HepG2 (cell line): Measurements from ENCODE around the gene ENDOD1. TPM values are rescaled to one million over a fixed set of nuclear protein-coding genes. Genes with fewer than 3 reads are reported as not detected.

ENCODE experiments used
- ATF1 ChIP-seq: IDR thresholded peaks from 2 replicates; pipeline ENCODE4 v1.6.1; 2016; ENCODE audit warnings: mild to moderate bottlenecking, control low read depth
- HMG20A ChIP-seq: IDR thresholded peaks from 2 replicates; pipeline ENCODE4 v1.6.1; 2016; ENCODE audit warnings: borderline replicate concordance
- KAT8 ChIP-seq: IDR thresholded peaks from 2 replicates; pipeline ENCODE4 v1.6.1; 2016; ENCODE audit warnings: missing genetic modification reagents, missing compliant biosample characterization
- KDM5A ChIP-seq: fragments of 200-600 bp; sonication (generic); IDR thresholded peaks from 2 replicates; pipeline ENCODE4 v1.7.0; 2018; ENCODE audit warnings: antibody characterized with exemption, mild to moderate bottlenecking, low read length, borderline replicate concordance
- RBM39 ChIP-seq: fragments of 200-400 bp; formaldehyde crosslinking; IDR thresholded peaks from one replicate; pipeline ENCODE4 v1.6.1; 2018; ENCODE audit warnings: antibody characterized with exemption, mild to moderate bottlenecking, low read depth, low read length; ENCODE audit not compliant: poor library complexity, severe bottlenecking
- REL ChIP-seq: sonication (generic); formaldehyde crosslinking; conservative IDR thresholded peaks from 2 replicates; pipeline ENCODE4 v1.8.0; 2022; ENCODE audit warnings: mild to moderate bottlenecking, missing genetic modification reagents, moderate library complexity
- SNAPC2 ChIP-seq: sonication (generic); formaldehyde crosslinking; IDR thresholded peaks from 2 replicates; pipeline ENCODE4 v1.8.1; 2022; ENCODE audit warnings: mild to moderate bottlenecking, missing genetic modification reagents
- TOE1 ChIP-seq: sonication (generic); formaldehyde crosslinking; IDR thresholded peaks from 2 replicates; pipeline ENCODE4 v1.4.0; 2020; ENCODE audit warnings: mild to moderate bottlenecking, missing genetic modification reagents
- ZBTB21 ChIP-seq: sonication (generic); formaldehyde crosslinking; IDR thresholded peaks from 2 replicates; pipeline ENCODE4 v1.4.0; 2020; ENCODE audit warnings: missing genetic modification reagents
- ZNF256 ChIP-seq: sonication (generic); formaldehyde crosslinking; conservative IDR thresholded peaks from 2 replicates; pipeline ENCODE4 v1.4.0; 2020; ENCODE audit warnings: missing genetic modification reagents
- ZNF260 ChIP-seq: sonication (generic); formaldehyde crosslinking; IDR thresholded peaks from 2 replicates; pipeline ENCODE4 v1.4.0; 2020; ENCODE audit warnings: missing genetic modification reagents, low read depth, mild to moderate bottlenecking, borderline replicate concordance
- ZNF350 ChIP-seq: sonication (generic); formaldehyde crosslinking; IDR thresholded peaks from 2 replicates; pipeline ENCODE4 v1.4.0; 2020; ENCODE audit warnings: mild to moderate bottlenecking, low read depth, missing genetic modification reagents, borderline replicate concordance
- ZNF720 ChIP-seq: sonication (generic); formaldehyde crosslinking; IDR thresholded peaks from 2 replicates; pipeline ENCODE4 v1.4.0; 2020; ENCODE audit warnings: missing genetic modification reagents
- polyA plus RNA-seq, 8 experiments: library from polyadenylated mRNA; depleted of rRNA in 3 of 8; stranded (reverse) in 7 of 8; unstranded in 1 of 8; fragments of >200 nt; fragmentation: Illumina TruSeq in 4 of 8; extraction: Trizol in 4 of 8; gene quantifications; 2 replicates each; pipeline versions ENCODE4 v1.2.1 to v1.2.3, GENCODE V29; 2011 to 2016; ENCODE audit warnings: low read depth in 4 of 8, missing spikeins in 1 of 8, mixed read lengths in 1 of 8; ENCODE audit not compliant: insufficient read depth in 1 of 8
- total RNA-seq, 5 experiments: library from RNA; depleted of rRNA; stranded (reverse); fragments of >200 nt; fragmentation: Illumina TruSeq; extraction: Trizol; gene quantifications; 2 replicates each; pipeline ENCODE4 v1.2.3, GENCODE V29; 2016; ENCODE audit warnings: low read depth in 1 of 5
- TF ChIP-seq, protein P1 (sequence below): sonication (generic); formaldehyde crosslinking; IDR thresholded peaks from 2 replicates; pipeline ENCODE4 v1.8.0; 2023; ENCODE audit warnings: mild to moderate bottlenecking, missing genetic modification reagents
- TF ChIP-seq, protein P2 (sequence below): sonication (generic); formaldehyde crosslinking; IDR thresholded peaks from 2 replicates; pipeline ENCODE4 v1.4.0; 2020; ENCODE audit warnings: mild to moderate bottlenecking, missing genetic modification reagents
- TF ChIP-seq, protein P3 (sequence below): sonication (generic); formaldehyde crosslinking; IDR thresholded peaks from 2 replicates; pipeline ENCODE4 v1.5.0; 2020; ENCODE audit warnings: missing genetic modification reagents, mild to moderate bottlenecking, borderline replicate concordance
- TF ChIP-seq, protein P4 (sequence below): sonication (generic); formaldehyde crosslinking; IDR thresholded peaks from 2 replicates; pipeline ENCODE4 v1.5.0; 2020; ENCODE audit warnings: mild to moderate bottlenecking, missing genetic modification reagents, borderline replicate concordance

Gene ENDOD1
- total and polyA plus RNA-seq, 2 of the 13 experiments (the other 11 are each of a cell fraction or from before 2014, with no cell fraction given): 2.0 to 6.8 TPM

DNA sequence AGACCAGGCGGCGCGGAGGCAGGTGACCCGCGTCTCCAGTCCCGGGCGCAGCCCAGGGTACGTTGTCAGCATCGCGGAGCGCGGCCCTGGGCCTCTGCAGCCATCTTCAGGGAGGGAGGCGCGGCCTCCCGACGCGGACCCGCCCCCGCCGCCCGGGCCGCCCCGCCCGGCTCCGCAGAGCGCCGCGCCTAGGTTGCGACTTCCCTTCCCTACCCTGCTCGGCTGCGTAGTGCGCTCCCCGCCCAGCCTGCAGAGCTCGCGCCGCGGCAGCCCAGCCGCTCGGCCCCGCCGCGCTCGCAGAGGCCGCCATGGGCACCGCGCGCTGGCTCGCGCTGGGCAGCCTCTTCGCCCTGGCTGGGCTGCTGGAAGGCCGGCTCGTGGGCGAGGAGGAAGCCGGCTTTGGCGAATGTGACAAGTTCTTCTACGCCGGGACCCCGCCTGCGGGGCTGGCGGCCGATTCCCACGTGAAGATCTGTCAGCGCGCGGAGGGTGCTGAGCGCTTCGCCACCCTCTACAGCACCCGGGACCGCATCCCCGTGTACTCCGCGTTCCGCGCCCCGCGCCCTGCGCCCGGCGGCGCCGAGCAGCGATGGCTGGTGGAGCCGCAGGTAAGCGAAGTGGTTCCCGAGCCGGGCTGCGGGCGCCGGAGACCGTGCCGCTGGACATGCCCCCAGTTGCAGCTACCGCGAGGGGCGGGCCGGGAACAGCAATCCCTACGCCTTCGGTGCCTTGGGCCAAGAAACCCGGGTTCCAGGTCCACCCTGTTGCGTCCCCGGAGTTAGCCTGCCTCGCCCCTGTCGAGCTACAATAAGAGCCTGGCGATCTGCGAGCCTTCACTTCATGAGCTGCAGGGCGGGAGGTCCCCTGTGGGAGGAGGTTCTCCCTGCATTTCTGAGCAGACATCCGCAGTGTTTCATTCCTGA lies at the start of gene ENDOD1 (continued):
- TF ChIP-seq RBM39 (peak; percentile 7), ZNF350 (CRISPR knock-in tag) (no peak), HMG20A (CRISPR knock-in tag) (no peak), ZNF260 (CRISPR knock-in tag) (no peak), ATF1 (CRISPR knock-in tag) (no peak), REL (CRISPR knock-in tag) (no peak), TOE1 (no peak), ZNF720 (CRISPR knock-in tag) (no peak), SNAPC2 (CRISPR knock-in tag) (no peak), KAT8 (CRISPR knock-in tag) (no peak), ZNF256 (CRISPR knock-in tag) (no peak), KDM5A (no peak), ZBTB21 (CRISPR knock-in tag) (no peak)
- TF ChIP-seq, protein P1, sequence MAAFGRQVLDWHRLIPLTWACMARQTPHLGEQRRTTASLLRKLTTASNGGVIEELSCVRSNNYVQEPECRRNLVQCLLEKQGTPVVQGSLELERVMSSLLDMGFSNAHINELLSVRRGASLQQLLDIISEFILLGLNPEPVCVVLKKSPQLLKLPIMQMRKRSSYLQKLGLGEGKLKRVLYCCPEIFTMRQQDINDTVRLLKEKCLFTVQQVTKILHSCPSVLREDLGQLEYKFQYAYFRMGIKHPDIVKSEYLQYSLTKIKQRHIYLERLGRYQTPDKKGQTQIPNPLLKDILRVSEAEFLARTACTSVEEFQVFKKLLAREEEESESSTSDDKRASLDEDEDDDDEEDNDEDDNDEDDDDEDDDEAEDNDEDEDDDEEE: no peak
- TF ChIP-seq, protein P2, sequence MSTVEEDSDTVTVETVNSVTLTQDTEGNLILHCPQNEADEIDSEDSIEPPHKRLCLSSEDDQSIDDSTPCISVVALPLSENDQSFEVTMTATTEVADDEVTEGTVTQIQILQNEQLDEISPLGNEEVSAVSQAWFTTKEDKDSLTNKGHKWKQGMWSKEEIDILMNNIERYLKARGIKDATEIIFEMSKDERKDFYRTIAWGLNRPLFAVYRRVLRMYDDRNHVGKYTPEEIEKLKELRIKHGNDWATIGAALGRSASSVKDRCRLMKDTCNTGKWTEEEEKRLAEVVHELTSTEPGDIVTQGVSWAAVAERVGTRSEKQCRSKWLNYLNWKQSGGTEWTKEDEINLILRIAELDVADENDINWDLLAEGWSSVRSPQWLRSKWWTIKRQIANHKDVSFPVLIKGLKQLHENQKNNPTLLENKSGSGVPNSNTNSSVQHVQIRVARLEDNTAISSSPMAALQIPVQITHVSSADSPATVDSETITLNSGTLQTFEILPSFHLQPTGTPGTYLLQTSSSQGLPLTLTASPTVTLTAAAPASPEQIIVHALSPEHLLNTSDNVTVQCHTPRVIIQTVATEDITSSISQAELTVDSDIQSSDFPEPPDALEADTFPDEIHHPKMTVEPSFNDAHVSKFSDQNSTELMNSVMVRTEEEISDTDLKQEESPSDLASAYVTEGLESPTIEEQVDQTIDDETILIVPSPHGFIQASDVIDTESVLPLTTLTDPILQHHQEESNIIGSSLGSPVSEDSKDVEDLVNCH (CRISPR knock-in tag): no peak
- TF ChIP-seq, protein P3, sequence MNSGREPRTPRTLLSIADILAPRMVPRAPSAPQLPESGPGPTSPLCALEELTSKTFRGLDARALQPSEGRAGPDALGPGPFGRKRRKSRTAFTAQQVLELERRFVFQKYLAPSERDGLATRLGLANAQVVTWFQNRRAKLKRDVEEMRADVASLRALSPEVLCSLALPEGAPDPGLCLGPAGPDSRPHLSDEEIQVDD (CRISPR knock-in tag): no peak
- TF ChIP-seq, protein P4, sequence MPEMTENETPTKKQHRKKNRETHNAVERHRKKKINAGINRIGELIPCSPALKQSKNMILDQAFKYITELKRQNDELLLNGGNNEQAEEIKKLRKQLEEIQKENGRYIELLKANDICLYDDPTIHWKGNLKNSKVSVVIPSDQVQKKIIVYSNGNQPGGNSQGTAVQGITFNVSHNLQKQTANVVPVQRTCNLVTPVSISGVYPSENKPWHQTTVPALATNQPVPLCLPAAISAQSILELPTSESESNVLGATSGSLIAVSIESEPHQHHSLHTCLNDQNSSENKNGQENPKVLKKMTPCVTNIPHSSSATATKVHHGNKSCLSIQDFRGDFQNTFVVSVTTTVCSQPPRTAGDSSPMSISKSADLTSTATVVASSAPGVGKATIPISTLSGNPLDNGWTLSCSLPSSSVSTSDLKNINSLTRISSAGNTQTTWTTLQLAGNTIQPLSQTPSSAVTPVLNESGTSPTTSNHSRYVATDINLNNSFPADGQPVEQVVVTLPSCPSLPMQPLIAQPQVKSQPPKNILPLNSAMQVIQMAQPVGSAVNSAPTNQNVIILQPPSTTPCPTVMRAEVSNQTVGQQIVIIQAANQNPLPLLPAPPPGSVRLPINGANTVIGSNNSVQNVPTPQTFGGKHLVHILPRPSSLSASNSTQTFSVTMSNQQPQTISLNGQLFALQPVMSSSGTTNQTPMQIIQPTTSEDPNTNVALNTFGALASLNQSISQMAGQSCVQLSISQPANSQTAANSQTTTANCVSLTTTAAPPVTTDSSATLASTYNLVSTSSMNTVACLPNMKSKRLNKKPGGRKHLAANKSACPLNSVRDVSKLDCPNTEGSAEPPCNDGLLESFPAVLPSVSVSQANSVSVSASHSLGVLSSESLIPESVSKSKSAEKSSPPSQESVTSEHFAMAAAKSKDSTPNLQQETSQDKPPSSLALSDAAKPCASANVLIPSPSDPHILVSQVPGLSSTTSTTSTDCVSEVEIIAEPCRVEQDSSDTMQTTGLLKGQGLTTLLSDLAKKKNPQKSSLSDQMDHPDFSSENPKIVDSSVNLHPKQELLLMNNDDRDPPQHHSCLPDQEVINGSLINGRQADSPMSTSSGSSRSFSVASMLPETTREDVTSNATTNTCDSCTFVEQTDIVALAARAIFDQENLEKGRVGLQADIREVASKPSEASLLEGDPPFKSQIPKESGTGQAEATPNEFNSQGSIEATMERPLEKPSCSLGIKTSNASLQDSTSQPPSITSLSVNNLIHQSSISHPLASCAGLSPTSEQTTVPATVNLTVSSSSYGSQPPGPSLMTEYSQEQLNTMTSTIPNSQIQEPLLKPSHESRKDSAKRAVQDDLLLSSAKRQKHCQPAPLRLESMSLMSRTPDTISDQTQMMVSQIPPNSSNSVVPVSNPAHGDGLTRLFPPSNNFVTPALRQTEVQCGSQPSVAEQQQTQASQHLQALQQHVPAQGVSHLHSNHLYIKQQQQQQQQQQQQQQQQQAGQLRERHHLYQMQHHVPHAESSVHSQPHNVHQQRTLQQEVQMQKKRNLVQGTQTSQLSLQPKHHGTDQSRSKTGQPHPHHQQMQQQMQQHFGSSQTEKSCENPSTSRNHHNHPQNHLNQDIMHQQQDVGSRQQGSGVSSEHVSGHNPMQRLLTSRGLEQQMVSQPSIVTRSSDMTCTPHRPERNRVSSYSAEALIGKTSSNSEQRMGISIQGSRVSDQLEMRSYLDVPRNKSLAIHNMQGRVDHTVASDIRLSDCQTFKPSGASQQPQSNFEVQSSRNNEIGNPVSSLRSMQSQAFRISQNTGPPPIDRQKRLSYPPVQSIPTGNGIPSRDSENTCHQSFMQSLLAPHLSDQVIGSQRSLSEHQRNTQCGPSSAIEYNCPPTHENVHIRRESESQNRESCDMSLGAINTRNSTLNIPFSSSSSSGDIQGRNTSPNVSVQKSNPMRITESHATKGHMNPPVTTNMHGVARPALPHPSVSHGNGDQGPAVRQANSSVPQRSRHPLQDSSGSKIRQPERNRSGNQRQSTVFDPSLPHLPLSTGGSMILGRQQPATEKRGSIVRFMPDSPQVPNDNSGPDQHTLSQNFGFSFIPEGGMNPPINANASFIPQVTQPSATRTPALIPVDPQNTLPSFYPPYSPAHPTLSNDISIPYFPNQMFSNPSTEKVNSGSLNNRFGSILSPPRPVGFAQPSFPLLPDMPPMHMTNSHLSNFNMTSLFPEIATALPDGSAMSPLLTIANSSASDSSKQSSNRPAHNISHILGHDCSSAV (CRISPR knock-in tag): no peak
